Caco-2 (cell line): Measurements from ENCODE around the gene MSL3B.

Source experiments
- BruUV-seq: library from RNA; stranded (reverse); fragments of 400-500 nt; replicated peaks from 2 replicates; lab custom pipeline; 2021; lab: Mats Ljungman, UMichigan
- CTCF ChIA-PET: fragments of 300-600 bp; sonication (Branson Sonifier 250); formaldehyde crosslinking; loops from one replicate; lab custom pipeline; 2022; ENCODE audit warnings: antibody characterized with exemption; lab: Charles Lee
- POLR2A ChIA-PET: fragments of 300-600 bp; sonication (Branson Sonifier 250); formaldehyde crosslinking; loops from one replicate; lab custom pipeline; 2022; ENCODE audit warnings: antibody characterized with exemption; lab: Charles Lee
- DNase-seq, 2 experiments: peaks; one replicate each; pipeline versions ENCODE4 v3.0.0 to v3.0.0-alpha.2; 2020 to 2022
- H3K27me3 ChIP-seq: replicated peaks from 2 replicates; pipeline ENCODE4 v1.6.0; 2011; ENCODE audit warnings: low read length; ENCODE audit not compliant: control insufficient read depth, insufficient read depth
- H3K36me3 ChIP-seq: 2 replicates; pipeline ENCODE4 v1.5.1; 2011; ENCODE audit warnings: low read length; ENCODE audit not compliant: control insufficient read depth, insufficient read depth
- H3K4me1 ChIP-seq: fragments of 250-450 bp; sonication (Bioruptor Pico); 2 replicates; pipeline ENCODE4 v1.5.1; 2020; ENCODE audit warnings: mild to moderate bottlenecking
- H3K4me3 ChIP-seq: 2 replicates; pipeline ENCODE4 v1.5.1; 2011; ENCODE audit warnings: low read depth, mild to moderate bottlenecking, control low read depth, low read length
- H3K9me3 ChIP-seq: fragments of 250-450 bp; sonication (Bioruptor Pico); 2 replicates; pipeline ENCODE4 v1.5.1; 2020; ENCODE audit warnings: mild to moderate bottlenecking, moderate library complexity
- H3K27ac Mint-ChIP-seq: one replicate; pipeline ENCODE4 v1.8.0; 2022; ENCODE audit warnings: mixed read lengths; ENCODE audit not compliant: unreplicated experiment
- H3K27me3 Mint-ChIP-seq: one replicate; pipeline ENCODE4 v1.8.0; 2022; ENCODE audit warnings: mixed read lengths; ENCODE audit not compliant: insufficient read depth, unreplicated experiment
- H3K36me3 Mint-ChIP-seq: one replicate; pipeline ENCODE4 v1.8.0; 2022; ENCODE audit warnings: mild to moderate bottlenecking, mixed read lengths; ENCODE audit not compliant: insufficient read depth, unreplicated experiment
- H3K4me1 Mint-ChIP-seq: one replicate; pipeline ENCODE4 v1.8.0; 2022; ENCODE audit warnings: low read depth, mixed read lengths; ENCODE audit not compliant: unreplicated experiment
- H3K4me3 Mint-ChIP-seq: one replicate; pipeline ENCODE4 v1.8.0; 2022; ENCODE audit warnings: mild to moderate bottlenecking, moderate library complexity, mixed read lengths; ENCODE audit not compliant: unreplicated experiment
- H3K9me3 Mint-ChIP-seq: one replicate; pipeline ENCODE4 v1.8.0; 2022; ENCODE audit warnings: mixed read lengths; ENCODE audit not compliant: unreplicated experiment
- intact Hi-C: fragments of 100-400 bp; cut with micrococcal nuclease; formaldehyde crosslinking; loops from one replicate; pipeline ENCODE4 v1.10.0; 2022; ENCODE audit not compliant: unreplicated experiment
- TF ChIP-seq, protein P1 (sequence below), 2 experiments: fragments of 200-600 bp in 1 of 2; IDR thresholded peaks; 1 replicate in 1 of 2; 2 replicates in 1 of 2; pipeline versions ENCODE4 v1.5.1 to v1.8.0; 2011 to 2022; ENCODE audit warnings: antibody characterized with exemption in 1 of 2, control low read depth in 1 of 2, inconsistent platforms in 1 of 2, low read depth in 1 of 2, low read length in 1 of 2, mild to moderate bottlenecking in 1 of 2, moderate library complexity in 1 of 2; ENCODE audit not compliant: insufficient read depth in 1 of 2, severe bottlenecking in 1 of 2, unreplicated experiment in 1 of 2

MSL3B gene

DNA sequence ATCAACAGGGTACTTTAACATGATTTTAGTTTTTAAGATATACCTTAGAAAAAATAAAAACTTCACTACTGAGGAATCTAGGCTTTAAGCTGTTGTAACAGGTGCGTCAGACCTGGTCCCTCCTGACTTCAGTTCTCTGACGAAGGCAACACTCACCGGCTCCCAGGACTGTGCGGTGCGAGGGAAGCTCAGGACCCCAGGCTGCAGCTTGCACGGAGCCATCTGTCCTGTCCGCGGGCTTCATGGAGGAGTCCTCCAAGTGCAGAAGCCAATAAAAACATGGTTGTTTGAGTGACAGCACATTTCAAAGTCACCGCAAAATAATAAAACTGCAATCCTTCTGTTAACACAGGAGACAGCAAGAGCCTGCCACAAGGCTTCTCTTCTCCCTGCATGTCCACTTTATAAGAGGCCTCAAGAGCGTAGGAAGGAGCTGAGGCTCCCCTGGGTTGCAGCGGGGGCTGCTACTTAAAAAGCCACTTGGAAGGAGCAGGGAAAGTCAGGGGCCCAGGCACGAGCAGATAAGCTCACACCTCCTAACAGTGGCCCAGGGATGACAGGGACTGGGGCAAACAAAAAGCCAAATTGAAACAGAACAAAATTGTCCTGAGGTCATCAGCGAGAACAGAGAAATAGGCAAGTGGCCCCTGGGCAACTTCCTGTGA lies 18.4 kb downstream of the MSL3B start:
- no TSS peak for BruUV-seq
- H3K27me3 ChIP-seq = no peaks in the 10 kb centered on the region
- no peak overlapping the region for H3K27ac Mint-ChIP-seq
- H3K36me3 ChIP-seq = no peaks in the 10 kb centered on the region; the same call in none of the 2 replicates
- no peak overlapping the region for H3K4me3 Mint-ChIP-seq
- ChIA-PET CTCF (no interaction called here), POLR2A (interaction anchor here (0.7 to 0.9 kb wide), 2 partner anchors 283 to 390 kb away, joined by 5 to 6 read pairs; partner anchors contain the start of gene USP40)
- peaks cover 6% of the 10 kb centered on the region for H3K4me1 Mint-ChIP-seq
- H3K4me1 ChIP-seq = no peaks in the 10 kb centered on the region
- no peaks in the 10 kb centered on the region for H3K9me3 Mint-ChIP-seq
- no peak overlapping the region for H3K4me3 ChIP-seq
- intact Hi-C loops = no loop called here
- DNase-seq = no peak
- TF ChIP-seq, protein P1, sequence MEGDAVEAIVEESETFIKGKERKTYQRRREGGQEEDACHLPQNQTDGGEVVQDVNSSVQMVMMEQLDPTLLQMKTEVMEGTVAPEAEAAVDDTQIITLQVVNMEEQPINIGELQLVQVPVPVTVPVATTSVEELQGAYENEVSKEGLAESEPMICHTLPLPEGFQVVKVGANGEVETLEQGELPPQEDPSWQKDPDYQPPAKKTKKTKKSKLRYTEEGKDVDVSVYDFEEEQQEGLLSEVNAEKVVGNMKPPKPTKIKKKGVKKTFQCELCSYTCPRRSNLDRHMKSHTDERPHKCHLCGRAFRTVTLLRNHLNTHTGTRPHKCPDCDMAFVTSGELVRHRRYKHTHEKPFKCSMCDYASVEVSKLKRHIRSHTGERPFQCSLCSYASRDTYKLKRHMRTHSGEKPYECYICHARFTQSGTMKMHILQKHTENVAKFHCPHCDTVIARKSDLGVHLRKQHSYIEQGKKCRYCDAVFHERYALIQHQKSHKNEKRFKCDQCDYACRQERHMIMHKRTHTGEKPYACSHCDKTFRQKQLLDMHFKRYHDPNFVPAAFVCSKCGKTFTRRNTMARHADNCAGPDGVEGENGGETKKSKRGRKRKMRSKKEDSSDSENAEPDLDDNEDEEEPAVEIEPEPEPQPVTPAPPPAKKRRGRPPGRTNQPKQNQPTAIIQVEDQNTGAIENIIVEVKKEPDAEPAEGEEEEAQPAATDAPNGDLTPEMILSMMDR (IDR thresholded peaks at IDR 0.05; ENCODE audit: insufficient read depth in 1 of 2, low read depth in 1 of 2, low read length in 1 of 2, severe bottlenecking in 1 of 2, unreplicated experiment in 1 of 2) = no peak
- H3K9me3 ChIP-seq = no peaks in the 10 kb centered on the region
- no peaks in the 10 kb centered on the region for H3K27me3 Mint-ChIP-seq
- peaks cover 61% of the 10 kb centered on the region for H3K36me3 Mint-ChIP-seq

DNA sequence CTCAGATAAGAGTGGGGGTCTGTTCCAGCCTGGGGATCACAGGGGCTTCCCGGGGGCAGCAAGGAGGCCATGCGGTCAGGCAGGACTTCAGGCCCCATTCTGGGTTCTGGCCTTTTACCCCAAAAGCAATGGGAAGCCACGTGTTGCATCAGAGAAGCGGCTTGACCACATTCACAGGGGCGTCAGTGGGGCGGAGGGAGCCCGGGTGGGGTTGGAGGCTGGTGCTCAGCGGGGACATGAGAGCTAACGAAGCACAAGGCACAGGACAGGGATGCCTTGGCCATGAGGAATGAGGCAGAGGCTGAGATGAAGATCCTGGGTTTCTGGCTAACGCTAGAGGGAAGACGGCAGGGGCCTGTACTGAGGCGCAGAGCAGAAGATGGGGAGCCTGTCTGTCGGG lies 19.9 kb downstream of the MSL3B start:
- no peaks in the 10 kb centered on the region for H3K4me1 ChIP-seq
- H3K27me3 ChIP-seq = no peaks in the 10 kb centered on the region
- H3K4me3 ChIP-seq = no peak overlapping the region
- ChIA-PET POLR2A (no interaction called here), CTCF (no interaction called here)
- Mint-ChIP-seq H3K36me3 (peaks cover 66% of the 10 kb centered on the region), H3K27me3 (no peaks in the 10 kb centered on the region), H3K4me3 (no peak overlapping the region), H3K4me1 (peaks cover 6% of the 10 kb centered on the region), H3K9me3 (no peaks in the 10 kb centered on the region), H3K27ac (peak overlapping the region; percentile 82)
- TF ChIP-seq, protein P1 (IDR thresholded peaks at IDR 0.05; ENCODE audit: insufficient read depth in 1 of 2, low read depth in 1 of 2, low read length in 1 of 2, severe bottlenecking in 1 of 2, unreplicated experiment in 1 of 2) = no peak
- no peaks in the 10 kb centered on the region; the same call in none of the 2 replicates for H3K36me3 ChIP-seq
- no peaks in the 10 kb centered on the region for H3K9me3 ChIP-seq
- BruUV-seq = no TSS peak
- intact Hi-C loops = no loop called here
- DNase-seq = no peak

DNA sequence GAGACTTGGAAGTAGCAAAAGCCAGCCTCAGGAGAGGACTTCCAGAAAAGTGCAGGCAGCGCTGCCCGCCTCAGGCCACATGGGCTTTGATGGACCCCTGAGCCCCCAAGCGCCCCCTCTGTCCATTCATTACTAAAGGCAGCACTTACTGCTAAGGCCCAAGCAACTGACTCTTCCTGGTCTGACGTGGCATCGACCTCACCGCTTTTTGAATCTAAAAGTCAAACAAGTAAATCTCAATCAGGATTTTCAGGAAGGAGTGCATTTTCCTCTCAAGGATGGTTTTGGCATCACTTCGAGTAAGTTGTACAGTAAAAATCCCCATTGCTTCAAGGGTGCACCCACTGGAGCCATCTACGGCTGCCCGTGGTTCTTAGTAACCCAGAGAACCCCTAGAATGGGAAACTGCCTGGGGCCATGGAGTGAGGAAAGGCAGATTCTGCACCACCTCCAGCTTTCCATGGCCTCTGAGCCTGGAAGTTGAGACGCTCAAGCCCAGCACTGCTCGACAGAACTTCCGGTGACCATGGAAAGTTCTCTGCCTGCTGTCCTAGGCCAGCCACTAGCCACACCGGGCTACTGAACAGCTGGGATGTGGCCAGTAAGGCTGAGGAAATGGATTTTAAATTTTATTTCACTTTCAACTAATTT lies 20.8 kb downstream of the MSL3B start:
- no peaks in the 10 kb centered on the region for H3K27me3 Mint-ChIP-seq

More for the DNA sequence above, 20.8 kb downstream of the MSL3B start:
- no peaks in the 10 kb centered on the region for H3K9me3 ChIP-seq
- no TSS peak for BruUV-seq
- CTCF ChIA-PET = no interaction called here
- TF ChIP-seq, protein P1 (IDR thresholded peaks at IDR 0.05; ENCODE audit: insufficient read depth in 1 of 2, low read depth in 1 of 2, low read length in 1 of 2, severe bottlenecking in 1 of 2, unreplicated experiment in 1 of 2) = no peak
- Mint-ChIP-seq H3K4me3 (no peak overlapping the region), H3K4me1 (peaks cover 1% of the 10 kb centered on the region), H3K36me3 (peaks cover 66% of the 10 kb centered on the region), H3K27ac (peak overlapping the region; percentile 82), H3K9me3 (no peaks in the 10 kb centered on the region)
- DNase-seq = no peak
- H3K4me3 ChIP-seq = no peak overlapping the region
- intact Hi-C loops = no loop called here
- no peaks in the 10 kb centered on the region for H3K4me1 ChIP-seq
- H3K36me3 ChIP-seq = no peaks in the 10 kb centered on the region; the same call in none of the 2 replicates
- POLR2A ChIA-PET = no interaction called here
- no peaks in the 10 kb centered on the region for H3K27me3 ChIP-seq
